Testis (tissue), 2 donors: ENCODE data around the gene MATN1.

Experiments used
- CTCF ChIP-seq, 3 experiments: fragments of 450-650 bp in 2 of 3; fragments of 200-600 bp in 1 of 3; sonication (generic) in 1 of 3; IDR thresholded peaks; one replicate each; pipeline ENCODE4 v1.5.1; 2016 to 2019; ENCODE audit warnings: antibody characterized with exemption in 3 of 3, mild to moderate bottlenecking in 2 of 3, moderate library complexity in 1 of 3
- POLR2A ChIP-seq: fragments of 450-650 bp; IDR thresholded peaks from one replicate; pipeline ENCODE4 v1.6.1; 2017; ENCODE audit warnings: antibody characterized with exemption, mild to moderate bottlenecking, moderate library complexity

DNA sequence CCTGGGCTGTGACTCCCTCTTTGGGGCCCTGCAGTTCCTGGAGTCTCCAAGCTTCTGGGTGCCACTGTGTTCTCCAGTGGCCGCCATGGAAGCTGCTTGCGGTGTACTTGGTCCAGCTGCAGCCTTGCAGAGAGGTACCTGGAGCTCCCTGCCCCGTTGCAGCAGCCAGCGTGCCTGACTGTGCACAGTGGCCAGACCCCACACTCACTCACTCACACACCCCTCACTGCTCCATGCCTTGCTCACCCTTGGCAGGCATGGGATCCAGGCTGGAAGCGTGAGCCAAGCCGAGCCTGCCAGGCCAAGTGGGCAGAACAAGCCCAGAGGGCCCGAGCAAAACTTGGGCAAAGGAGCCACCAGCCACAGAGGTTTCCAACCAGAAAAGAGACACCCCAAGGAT, 43.0 kb downstream of the MATN1 start:
- no peak for TF ChIP-seq CTCF (IDR thresholded peaks at IDR 0.05)
- no peak for TF ChIP-seq POLR2A
